WTC11 (cell line): ENCODE data around the gene OAT.

ENCODE experiments used
- CTCF ChIP-seq: fragments of 200-600 bp; IDR thresholded peaks from 2 replicates; pipeline ENCODE4 v1.8.0; 2022; ENCODE audit warnings: antibody characterized with exemption
- ELF4 ChIP-seq: sonication (generic); formaldehyde crosslinking; IDR thresholded peaks from 2 replicates; pipeline ENCODE4 v1.8.1; 2022; ENCODE audit warnings: low read depth, mild to moderate bottlenecking, moderate library complexity, missing genetic modification reagents
- FOXP1 ChIP-seq: sonication (generic); formaldehyde crosslinking; IDR thresholded peaks from 2 replicates; pipeline ENCODE4 v1.8.0; 2022; ENCODE audit warnings: missing genetic modification reagents, mild to moderate bottlenecking, moderate library complexity, borderline replicate concordance
- IRF2 ChIP-seq: sonication (generic); formaldehyde crosslinking; IDR thresholded peaks from 2 replicates; pipeline ENCODE4 v1.8.0; 2022; ENCODE audit warnings: low read depth, missing genetic modification reagents, borderline replicate concordance
- JUN ChIP-seq: sonication (generic); formaldehyde crosslinking; IDR thresholded peaks from 2 replicates; pipeline ENCODE4 v1.8.0; 2023; ENCODE audit warnings: mild to moderate bottlenecking, missing genetic modification reagents
- KAT7 ChIP-seq: sonication (generic); formaldehyde crosslinking; IDR thresholded peaks from 2 replicates; pipeline ENCODE4 v1.8.1; 2023; ENCODE audit warnings: missing genetic modification reagents, mild to moderate bottlenecking, borderline replicate concordance
- MYBL2 ChIP-seq: sonication (generic); formaldehyde crosslinking; IDR thresholded peaks from 2 replicates; pipeline ENCODE4 v1.8.1; 2023; ENCODE audit warnings: mild to moderate bottlenecking, moderate library complexity, missing genetic modification reagents
- NFE2L1 ChIP-seq: sonication (generic); formaldehyde crosslinking; IDR thresholded peaks from 2 replicates; pipeline ENCODE4 v1.8.1; 2023; ENCODE audit warnings: missing genetic modification reagents
- RELA ChIP-seq: sonication (generic); formaldehyde crosslinking; IDR thresholded peaks from 2 replicates; pipeline ENCODE4 v1.8.1; 2022; ENCODE audit warnings: missing genetic modification reagents, mild to moderate bottlenecking, borderline replicate concordance
- TCF7 ChIP-seq: sonication (generic); formaldehyde crosslinking; IDR thresholded peaks from 2 replicates; pipeline ENCODE4 v1.8.0; 2022; ENCODE audit warnings: mild to moderate bottlenecking, low read depth, missing genetic modification reagents, moderate library complexity
- ZNF138 ChIP-seq: sonication (generic); formaldehyde crosslinking; conservative IDR thresholded peaks from 2 replicates; pipeline ENCODE4 v1.8.1; 2022; ENCODE audit warnings: mild to moderate bottlenecking, moderate library complexity, missing genetic modification reagents
- TF ChIP-seq, protein P1 (sequence below): sonication (generic); formaldehyde crosslinking; IDR thresholded peaks from 2 replicates; pipeline ENCODE4 v1.8.0; 2022; ENCODE audit warnings: missing genetic modification reagents

- TF ChIP-seq TCF7 (CRISPR knock-in tag), result no peak
- no peak for TF ChIP-seq NFE2L1 (CRISPR knock-in tag)
- TF ChIP-seq FOXP1 (CRISPR knock-in tag), result no peak
- TF ChIP-seq, protein P1, sequence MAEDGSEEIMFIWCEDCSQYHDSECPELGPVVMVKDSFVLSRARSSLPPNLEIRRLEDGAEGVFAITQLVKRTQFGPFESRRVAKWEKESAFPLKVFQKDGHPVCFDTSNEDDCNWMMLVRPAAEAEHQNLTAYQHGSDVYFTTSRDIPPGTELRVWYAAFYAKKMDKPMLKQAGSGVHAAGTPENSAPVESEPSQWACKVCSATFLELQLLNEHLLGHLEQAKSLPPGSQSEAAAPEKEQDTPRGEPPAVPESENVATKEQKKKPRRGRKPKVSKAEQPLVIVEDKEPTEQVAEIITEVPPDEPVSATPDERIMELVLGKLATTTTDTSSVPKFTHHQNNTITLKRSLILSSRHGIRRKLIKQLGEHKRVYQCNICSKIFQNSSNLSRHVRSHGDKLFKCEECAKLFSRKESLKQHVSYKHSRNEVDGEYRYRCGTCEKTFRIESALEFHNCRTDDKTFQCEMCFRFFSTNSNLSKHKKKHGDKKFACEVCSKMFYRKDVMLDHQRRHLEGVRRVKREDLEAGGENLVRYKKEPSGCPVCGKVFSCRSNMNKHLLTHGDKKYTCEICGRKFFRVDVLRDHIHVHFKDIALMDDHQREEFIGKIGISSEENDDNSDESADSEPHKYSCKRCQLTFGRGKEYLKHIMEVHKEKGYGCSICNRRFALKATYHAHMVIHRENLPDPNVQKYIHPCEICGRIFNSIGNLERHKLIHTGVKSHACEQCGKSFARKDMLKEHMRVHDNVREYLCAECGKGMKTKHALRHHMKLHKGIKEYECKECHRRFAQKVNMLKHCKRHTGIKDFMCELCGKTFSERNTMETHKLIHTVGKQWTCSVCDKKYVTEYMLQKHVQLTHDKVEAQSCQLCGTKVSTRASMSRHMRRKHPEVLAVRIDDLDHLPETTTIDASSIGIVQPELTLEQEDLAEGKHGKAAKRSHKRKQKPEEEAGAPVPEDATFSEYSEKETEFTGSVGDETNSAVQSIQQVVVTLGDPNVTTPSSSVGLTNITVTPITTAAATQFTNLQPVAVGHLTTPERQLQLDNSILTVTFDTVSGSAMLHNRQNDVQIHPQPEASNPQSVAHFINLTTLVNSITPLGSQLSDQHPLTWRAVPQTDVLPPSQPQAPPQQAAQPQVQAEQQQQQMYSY (CRISPR knock-in tag), result no peak
- TF ChIP-seq CTCF, result no peak
- no peak for TF ChIP-seq ZNF138 (CRISPR knock-in tag)
- no peak for TF ChIP-seq JUN
- no peak for TF ChIP-seq IRF2 (CRISPR knock-in tag)
- TF ChIP-seq ELF4 (CRISPR knock-in tag), result no peak
- no peak for TF ChIP-seq KAT7 (CRISPR knock-in tag)
- no peak for TF ChIP-seq MYBL2 (CRISPR knock-in tag)
- no peak for TF ChIP-seq RELA (CRISPR knock-in tag)
These were observed 17.1 kb downstream of the OAT start for GRCh38 chr10:124401633-124402032.
